Fibroblast of lung (primary cell): ENCODE data around the gene ESRRB. TPM values are rescaled to one million over a fixed set of nuclear protein-coding genes. Genes with fewer than 3 reads are reported as not detected.

Source experiments
- DNase-seq, 2 donors: peaks; one replicate each; pipeline versions ENCODE4 v3.0.0 to v3.0.0-alpha.2; 2010; ENCODE audit warnings: low read depth in 2 of 2
- H2AFZ ChIP-seq: 2 replicates; pipeline ENCODE4 v1.5.1; 2012; ENCODE audit warnings: low read length, control low read depth, inconsistent platforms
- H3K27ac ChIP-seq: 2 replicates; pipeline ENCODE4 v1.5.1; 2011; ENCODE audit warnings: low read length, control low read depth; ENCODE audit not compliant: insufficient read depth
- H3K27me3 ChIP-seq: 2 replicates; pipeline ENCODE4 v1.5.1; 2011; ENCODE audit warnings: mild to moderate bottlenecking, low read length; ENCODE audit not compliant: control insufficient read depth, insufficient read depth
- H3K36me3 ChIP-seq: 2 replicates; pipeline ENCODE4 v1.5.1; 2011; ENCODE audit warnings: low read length; ENCODE audit not compliant: control insufficient read depth, insufficient read depth
- H3K4me1 ChIP-seq: 2 replicates; pipeline ENCODE4 v1.5.1; 2011; ENCODE audit warnings: low read length; ENCODE audit not compliant: control insufficient read depth, insufficient read depth; ENCODE audit errors: extremely low read depth
- H3K4me2 ChIP-seq: 2 replicates; pipeline ENCODE4 v1.5.1; 2011; ENCODE audit warnings: low read length, control low read depth; ENCODE audit not compliant: insufficient read depth; ENCODE audit errors: extremely low read depth
- H3K4me3 ChIP-seq, 4 experiments: fragments of 200-600 bp in 1 of 4; sonication (generic) in 1 of 4; replicated peaks in 1 of 4; 2 replicates each; pipeline ENCODE4 v1.5.1; 2011 to 2016; ENCODE audit warnings: low read length in 4 of 4, low read depth in 3 of 4, mild to moderate bottlenecking in 3 of 4, control low read depth in 2 of 4, inconsistent platforms in 1 of 4, mixed read lengths in 1 of 4; ENCODE audit not compliant: insufficient read depth in 1 of 4; ENCODE audit errors: control extremely low read depth in 1 of 4
- H3K79me2 ChIP-seq: 2 replicates; pipeline ENCODE4 v1.5.1; 2012; ENCODE audit warnings: mild to moderate bottlenecking, low read length, inconsistent platforms; ENCODE audit not compliant: control insufficient read depth, insufficient read depth
- H3K9ac ChIP-seq: 2 replicates; pipeline ENCODE4 v1.5.1; 2011; ENCODE audit warnings: mild to moderate bottlenecking, low read length, control low read depth; ENCODE audit not compliant: insufficient read depth
- H3K9me3 ChIP-seq: 2 replicates; pipeline ENCODE4 v1.5.1; 2012; ENCODE audit warnings: low read depth, low read length; ENCODE audit not compliant: control insufficient read depth, insufficient read depth
- H4K20me1 ChIP-seq: 2 replicates; pipeline ENCODE4 v1.5.1; 2011; ENCODE audit warnings: low read length; ENCODE audit not compliant: control insufficient read depth, insufficient read depth; ENCODE audit errors: extremely low read depth
- EZH2 ChIP-seq: IDR thresholded peaks from 2 replicates; pipeline ENCODE4 v1.5.1; 2012; ENCODE audit warnings: low read length, control low read depth, mild to moderate bottlenecking; ENCODE audit errors: missing control alignments
- polyA plus RNA-seq, 2 donors: library from polyadenylated mRNA; depleted of rRNA in 1 of 2; stranded (reverse) in 1 of 2; unstranded in 1 of 2; fragments of >200 nt; gene quantifications; 2 replicates each; pipeline ENCODE4 v1.2.1, GENCODE V29; 2011 to 2012; ENCODE audit warnings: missing spikeins in 1 of 2
- total RNA-seq: library from RNA; depleted of rRNA; stranded (reverse); fragments of >200 nt; gene quantifications from 2 replicates; pipeline ENCODE4 v1.2.1, GENCODE V29; 2014
- TF ChIP-seq, protein P1 (sequence below), 2 donors: IDR thresholded peaks in 1 of 2; conservative IDR thresholded peaks in 1 of 2; 1 replicate in 1 of 2; 2 replicates in 1 of 2; pipeline ENCODE4 v1.5.1; 2011 to 2012; ENCODE audit warnings: low read length in 2 of 2, control low read depth in 1 of 2, inconsistent platforms in 1 of 2, low read depth in 1 of 2, mild to moderate bottlenecking in 1 of 2

Gene ESRRB
- total and polyA plus RNA-seq, 2 donors (not counting 1 experiment from before 2014, with no cell fraction given), result not detected

DNA sequence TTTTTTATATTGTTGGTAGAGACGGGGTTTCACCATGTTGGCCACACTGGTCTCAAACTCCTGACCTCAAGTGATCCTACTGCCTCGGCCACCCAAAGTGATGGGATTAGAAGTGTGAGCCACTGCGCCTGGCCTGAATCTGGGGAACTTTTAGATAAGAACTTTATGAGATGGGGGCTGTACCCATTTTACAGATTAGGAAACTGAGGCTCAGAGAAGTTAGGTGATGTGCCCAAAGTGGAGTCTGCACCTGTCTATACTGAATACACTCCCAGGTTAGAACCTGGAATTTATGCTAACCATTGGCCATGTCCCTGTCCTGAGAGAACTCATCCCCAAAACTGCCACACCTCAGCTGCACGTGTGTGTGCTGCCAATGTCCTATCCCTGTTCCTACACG is 81.9 kb downstream of the ESRRB start:
- no peak overlapping the region for H3K4me3 ChIP-seq
- H3K4me2 ChIP-seq, result no peak overlapping the region
- H4K20me1 ChIP-seq, result no peaks in the 10 kb centered on the region
- no peak overlapping the region for H2AFZ ChIP-seq
- no peaks in the 10 kb centered on the region for H3K9me3 ChIP-seq
- no peaks in the 10 kb centered on the region for H3K36me3 ChIP-seq
- no peaks in the 10 kb centered on the region for H3K4me1 ChIP-seq
- TF ChIP-seq EZH2, result no peak
- TF ChIP-seq, protein P1, sequence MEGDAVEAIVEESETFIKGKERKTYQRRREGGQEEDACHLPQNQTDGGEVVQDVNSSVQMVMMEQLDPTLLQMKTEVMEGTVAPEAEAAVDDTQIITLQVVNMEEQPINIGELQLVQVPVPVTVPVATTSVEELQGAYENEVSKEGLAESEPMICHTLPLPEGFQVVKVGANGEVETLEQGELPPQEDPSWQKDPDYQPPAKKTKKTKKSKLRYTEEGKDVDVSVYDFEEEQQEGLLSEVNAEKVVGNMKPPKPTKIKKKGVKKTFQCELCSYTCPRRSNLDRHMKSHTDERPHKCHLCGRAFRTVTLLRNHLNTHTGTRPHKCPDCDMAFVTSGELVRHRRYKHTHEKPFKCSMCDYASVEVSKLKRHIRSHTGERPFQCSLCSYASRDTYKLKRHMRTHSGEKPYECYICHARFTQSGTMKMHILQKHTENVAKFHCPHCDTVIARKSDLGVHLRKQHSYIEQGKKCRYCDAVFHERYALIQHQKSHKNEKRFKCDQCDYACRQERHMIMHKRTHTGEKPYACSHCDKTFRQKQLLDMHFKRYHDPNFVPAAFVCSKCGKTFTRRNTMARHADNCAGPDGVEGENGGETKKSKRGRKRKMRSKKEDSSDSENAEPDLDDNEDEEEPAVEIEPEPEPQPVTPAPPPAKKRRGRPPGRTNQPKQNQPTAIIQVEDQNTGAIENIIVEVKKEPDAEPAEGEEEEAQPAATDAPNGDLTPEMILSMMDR (conservative IDR thresholded peaks at IDR 0.05 in 1 of 2, IDR thresholded peaks at IDR 0.05 in 1 of 2; ENCODE audit: low read depth in 1 of 2, low read length in 2 of 2), result no peak
- H3K9ac ChIP-seq, result no peak overlapping the region
- H3K27me3 ChIP-seq, result no peaks in the 10 kb centered on the region
- no peak for DNase-seq
- no peaks in the 10 kb centered on the region for H3K79me2 ChIP-seq
- H3K27ac ChIP-seq, result no peak overlapping the region

DNA sequence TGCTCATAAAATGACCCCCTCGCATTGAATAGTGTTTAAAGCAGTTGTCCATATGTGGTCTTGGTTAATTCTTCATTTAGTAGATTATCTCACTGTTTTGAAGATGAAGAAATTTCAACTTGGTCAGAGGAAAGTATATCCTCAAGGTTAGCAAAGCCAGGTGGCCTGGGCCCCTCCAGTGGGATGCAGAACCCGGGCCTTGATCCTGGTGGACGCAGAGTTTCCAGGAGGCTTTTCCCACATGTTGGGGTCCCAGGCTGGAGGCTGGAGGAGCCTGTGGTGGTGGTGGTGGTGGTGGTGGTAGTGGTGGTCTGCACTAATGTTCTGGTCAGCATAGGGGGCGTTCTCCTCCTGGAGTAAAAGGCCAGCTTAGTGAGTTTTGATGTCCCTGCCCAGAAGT is 85.9 kb downstream of the ESRRB start:
- no peak overlapping the region for H3K4me3 ChIP-seq
- H3K9ac ChIP-seq, result no peak overlapping the region
- no peaks in the 10 kb centered on the region for H3K79me2 ChIP-seq
- no peak for DNase-seq
- no peaks in the 10 kb centered on the region for H4K20me1 ChIP-seq
- H3K27ac ChIP-seq, result no peak overlapping the region
- no peaks in the 10 kb centered on the region for H3K4me1 ChIP-seq
- no peaks in the 10 kb centered on the region for H3K27me3 ChIP-seq
- no peak overlapping the region for H3K4me2 ChIP-seq
- H2AFZ ChIP-seq, result no peak overlapping the region
- H3K36me3 ChIP-seq, result no peaks in the 10 kb centered on the region
- TF ChIP-seq EZH2, result no peak
- TF ChIP-seq, protein P1 (conservative IDR thresholded peaks at IDR 0.05 in 1 of 2, IDR thresholded peaks at IDR 0.05 in 1 of 2; ENCODE audit: low read depth in 1 of 2, low read length in 2 of 2), result no peak
- no peaks in the 10 kb centered on the region for H3K9me3 ChIP-seq

DNA sequence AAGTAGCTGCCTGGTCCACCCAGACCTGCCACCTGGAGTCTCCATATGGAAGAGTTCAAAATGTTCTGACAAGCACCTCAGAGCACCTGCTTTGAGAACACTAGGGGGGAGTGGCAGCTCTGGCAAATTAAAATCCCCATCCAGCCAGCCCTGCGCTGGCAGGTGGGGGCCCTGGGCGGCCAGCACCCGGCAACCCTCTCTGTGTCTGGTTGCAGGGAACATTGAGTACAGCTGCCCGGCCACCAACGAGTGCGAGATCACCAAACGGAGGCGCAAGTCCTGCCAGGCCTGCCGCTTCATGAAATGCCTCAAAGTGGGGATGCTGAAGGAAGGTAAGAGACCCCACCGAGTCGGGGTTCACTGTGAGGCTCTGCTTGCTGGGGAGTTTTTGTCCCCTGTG is 86.4 kb downstream of the ESRRB start:
- Histone ChIP-seq H3K4me1 (no peaks in the 10 kb centered on the region), H3K79me2 (no peaks in the 10 kb centered on the region), H3K4me3 (no peak overlapping the region), H3K9me3 (no peaks in the 10 kb centered on the region), H3K27ac (no peak overlapping the region), H3K9ac (no peak overlapping the region), H3K36me3 (no peaks in the 10 kb centered on the region), H3K4me2 (no peak overlapping the region), H3K27me3 (no peaks in the 10 kb centered on the region), H4K20me1 (no peaks in the 10 kb centered on the region), H2AFZ (no peak overlapping the region)
- no peak for TF ChIP-seq EZH2
- TF ChIP-seq, protein P1 (conservative IDR thresholded peaks at IDR 0.05 in 1 of 2, IDR thresholded peaks at IDR 0.05 in 1 of 2; ENCODE audit: low read depth in 1 of 2, low read length in 2 of 2), result no peak
- DNase-seq, result no peak
